Breast epithelium (tissue), 4 donors: ENCODE measurements around the gene FAXC. TPM values are rescaled to one million over a fixed set of nuclear protein-coding genes. Genes with fewer than 3 reads are reported as not detected.

Experiments used
- DNase-seq, 2 donors: peaks; one replicate each; pipeline ENCODE4 v3.0.0-alpha.2; 2019; ENCODE audit warnings: low spot score in 2 of 2
- H3K27ac ChIP-seq, 2 donors: fragments of 200-600 bp; sonication (generic) in 1 of 2; one replicate each; pipeline ENCODE4 v1.5.1; 2016 to 2019; ENCODE audit warnings: mild to moderate bottlenecking in 1 of 2
- H3K27me3 ChIP-seq, 2 donors: fragments of 200-600 bp; sonication (generic) in 1 of 2; one replicate each; pipeline versions ENCODE4 v1.5.1 to v1.6.0; 2017 to 2019; ENCODE audit warnings: control low read depth in 1 of 2, mild to moderate bottlenecking in 1 of 2
- H3K36me3 ChIP-seq: fragments of 200-600 bp; one replicate; pipeline ENCODE4 v1.5.1; 2019
- H3K4me1 ChIP-seq, 2 donors: fragments of 200-600 bp; sonication (generic); one replicate each; pipeline ENCODE4 v1.5.1; 2016 to 2019; ENCODE audit warnings: control low read depth in 1 of 2
- H3K4me3 ChIP-seq, 3 donors: fragments of 200-600 bp; sonication (generic); 1 replicate in 2 of 3; 2 replicates in 1 of 3; pipeline ENCODE4 v1.5.1; 2016 to 2019; ENCODE audit warnings: mild to moderate bottlenecking in 3 of 3, moderate library complexity in 2 of 3
- H3K9me3 ChIP-seq, 2 donors: fragments of 200-600 bp; sonication (generic) in 1 of 2; one replicate each; pipeline ENCODE4 v1.5.1; 2016 to 2019; ENCODE audit warnings: control low read depth in 1 of 2
- POLR2A ChIP-seq: fragments of 450-650 bp; IDR thresholded peaks from one replicate; pipeline ENCODE4 v1.6.1; 2016; ENCODE audit warnings: antibody characterized with exemption, mild to moderate bottlenecking, moderate library complexity
- POLR2AphosphoS5 ChIP-seq, 3 donors: sonication (generic); formaldehyde crosslinking; IDR thresholded peaks; one replicate each; pipeline ENCODE4 v1.6.1; 2017; ENCODE audit warnings: antibody characterized with exemption in 3 of 3
- intact Hi-C: fragments of 100-400 bp; cut with DNase I; formaldehyde crosslinking; loops from one replicate; pipeline ENCODE4 v1.15.1; 2023; ENCODE audit warnings: low total_unique reads
- total RNA-seq, 3 donors: library from RNA; depleted of rRNA; stranded (reverse); fragments of >200 nt; gene quantifications; one replicate each; pipeline ENCODE4 v1.1.0, GENCODE V29; 2016
- TF ChIP-seq, protein P1 (sequence below), 3 donors: fragments of 450-650 bp; IDR thresholded peaks; one replicate each; pipeline ENCODE4 v1.5.1; 2016 to 2017; ENCODE audit warnings: antibody characterized with exemption in 3 of 3, mild to moderate bottlenecking in 3 of 3, moderate library complexity in 3 of 3

FAXC gene
- total RNA-seq, 3 donors from 2014 or later = 5.2 to 14.2 TPM; not detected in 1

- no peak for TF ChIP-seq POLR2AphosphoS5 (IDR thresholded peaks at IDR 0.05)
- TF ChIP-seq POLR2A = no peak
- TF ChIP-seq, protein P1, sequence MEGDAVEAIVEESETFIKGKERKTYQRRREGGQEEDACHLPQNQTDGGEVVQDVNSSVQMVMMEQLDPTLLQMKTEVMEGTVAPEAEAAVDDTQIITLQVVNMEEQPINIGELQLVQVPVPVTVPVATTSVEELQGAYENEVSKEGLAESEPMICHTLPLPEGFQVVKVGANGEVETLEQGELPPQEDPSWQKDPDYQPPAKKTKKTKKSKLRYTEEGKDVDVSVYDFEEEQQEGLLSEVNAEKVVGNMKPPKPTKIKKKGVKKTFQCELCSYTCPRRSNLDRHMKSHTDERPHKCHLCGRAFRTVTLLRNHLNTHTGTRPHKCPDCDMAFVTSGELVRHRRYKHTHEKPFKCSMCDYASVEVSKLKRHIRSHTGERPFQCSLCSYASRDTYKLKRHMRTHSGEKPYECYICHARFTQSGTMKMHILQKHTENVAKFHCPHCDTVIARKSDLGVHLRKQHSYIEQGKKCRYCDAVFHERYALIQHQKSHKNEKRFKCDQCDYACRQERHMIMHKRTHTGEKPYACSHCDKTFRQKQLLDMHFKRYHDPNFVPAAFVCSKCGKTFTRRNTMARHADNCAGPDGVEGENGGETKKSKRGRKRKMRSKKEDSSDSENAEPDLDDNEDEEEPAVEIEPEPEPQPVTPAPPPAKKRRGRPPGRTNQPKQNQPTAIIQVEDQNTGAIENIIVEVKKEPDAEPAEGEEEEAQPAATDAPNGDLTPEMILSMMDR (IDR thresholded peaks at IDR 0.05) = no peak
- no peaks in the 10 kb centered on the region for H3K27me3 ChIP-seq
- H3K36me3 ChIP-seq = no peaks in the 10 kb centered on the region
- no peak overlapping the region for H3K4me3 ChIP-seq
- no peak overlapping the region for H3K27ac ChIP-seq
- no peaks in the 10 kb centered on the region for H3K4me1 ChIP-seq
- no peaks in the 10 kb centered on the region for H3K9me3 ChIP-seq
- no peak for DNase-seq
- intact Hi-C loops = no loop called here
Observed at GRCh38 chr6:99364026-99364425, 14.6 kb upstream of the FAXC start.

DNA sequence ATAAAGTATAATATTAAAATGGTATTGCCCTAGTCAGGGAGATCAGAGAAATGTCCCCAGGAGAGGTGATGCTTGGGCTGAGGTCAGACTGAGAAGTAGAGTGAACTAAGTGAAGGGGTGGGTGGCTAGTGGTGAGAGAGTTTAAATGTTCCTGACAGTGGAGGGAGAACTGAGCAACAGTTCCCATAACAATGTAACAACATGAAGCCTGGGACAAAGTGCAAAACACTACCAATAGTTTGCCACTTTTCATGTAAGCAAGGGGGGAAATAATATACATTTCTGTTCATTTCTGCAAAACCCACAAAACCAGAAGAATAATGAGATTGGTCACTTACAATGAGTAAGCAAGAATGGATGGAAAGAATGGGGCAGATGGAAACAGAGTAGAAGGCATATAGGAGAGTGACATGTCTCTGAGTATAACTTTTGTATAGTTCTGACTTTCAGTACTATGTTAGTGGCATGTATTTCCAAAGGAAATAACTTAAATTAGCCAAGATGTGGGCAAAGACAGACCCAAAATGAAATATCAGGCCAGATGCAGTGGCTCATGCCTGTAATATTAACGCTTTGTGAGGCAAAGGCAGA is 13.3 kb upstream of the FAXC start:
- no peak overlapping the region for H3K4me3 ChIP-seq
- no peak for TF ChIP-seq POLR2AphosphoS5 (IDR thresholded peaks at IDR 0.05)
- TF ChIP-seq, protein P1 (IDR thresholded peaks at IDR 0.05) = no peak
- TF ChIP-seq POLR2A = no peak
- no peaks in the 10 kb centered on the region for H3K4me1 ChIP-seq
- intact Hi-C loops = no loop called here
- no peaks in the 10 kb centered on the region for H3K27me3 ChIP-seq
- no peaks in the 10 kb centered on the region for H3K36me3 ChIP-seq
- H3K9me3 ChIP-seq = no peaks in the 10 kb centered on the region
- no peak overlapping the region for H3K27ac ChIP-seq
- no peak for DNase-seq

GRCh38 chr6:99359800-99360199 is 10.3 kb upstream of the FAXC start:
- Histone ChIP-seq H3K27ac (no peak overlapping the region), H3K36me3 (no peaks in the 10 kb centered on the region), H3K9me3 (no peaks in the 10 kb centered on the region), H3K4me3 (no peak overlapping the region), H3K4me1 (no peaks in the 10 kb centered on the region), H3K27me3 (peaks cover 0 to 7% of the 10 kb centered on the region in 2 donors)
- TF ChIP-seq POLR2A = no peak
- TF ChIP-seq POLR2AphosphoS5 (IDR thresholded peaks at IDR 0.05) = no peak
- TF ChIP-seq, protein P1 (IDR thresholded peaks at IDR 0.05) = no peak
- intact Hi-C loops = no loop called here
- no peak for DNase-seq

GRCh38 chr6:99356641-99357040 is 7.2 kb upstream of the FAXC start:
- Histone ChIP-seq H3K4me1 (no peaks in the 10 kb centered on the region), H3K4me3 (no peak overlapping the region), H3K36me3 (no peaks in the 10 kb centered on the region), H3K27me3 (peaks cover 0 to 11% of the 10 kb centered on the region in 2 donors), H3K9me3 (no peaks in the 10 kb centered on the region), H3K27ac (no peak overlapping the region)
- no peak for DNase-seq
- intact Hi-C loops = no loop called here
- TF ChIP-seq POLR2AphosphoS5 (IDR thresholded peaks at IDR 0.05) (no peak), POLR2A (no peak)
- TF ChIP-seq, protein P1 (IDR thresholded peaks at IDR 0.05) = no peak

- intact Hi-C loops = no loop called here
- no peaks in the 10 kb centered on the region for H3K9me3 ChIP-seq
- no peak for DNase-seq
- TF ChIP-seq POLR2A (no peak), POLR2AphosphoS5 (IDR thresholded peaks at IDR 0.05) (no peak)
- TF ChIP-seq, protein P1 (IDR thresholded peaks at IDR 0.05) = no peak
- no peak overlapping the region for H3K27ac ChIP-seq
- peaks cover 0 to 11% of the 10 kb centered on the region in 2 donors for H3K27me3 ChIP-seq
- peaks cover 0 to 3% of the 10 kb centered on the region in 2 donors for H3K4me1 ChIP-seq
- H3K36me3 ChIP-seq = no peaks in the 10 kb centered on the region
- no peak overlapping the region for H3K4me3 ChIP-seq
Observed at GRCh38 chr6:99354983-99355382, 5.5 kb upstream of the FAXC start.
